Thyroid gland (tissue), 4 donors: ENCODE data around the gene SLC38A3.

Experiments used
- POLR2A ChIP-seq, 2 donors: fragments of 450-650 bp; IDR thresholded peaks; one replicate each; pipeline ENCODE4 v1.6.1; 2017; ENCODE audit warnings: antibody characterized with exemption in 2 of 2, mild to moderate bottlenecking in 2 of 2, moderate library complexity in 1 of 2
- TF ChIP-seq, protein P1 (sequence below), 6 experiments: fragments of 200-600 bp in 3 of 6; fragments of 450-650 bp in 3 of 6; sonication (generic) in 3 of 6; IDR thresholded peaks; one replicate each; pipeline ENCODE4 v1.5.1; 2016 to 2019; ENCODE audit warnings: antibody characterized with exemption in 6 of 6, mild to moderate bottlenecking in 2 of 6, inconsistent platforms in 1 of 6, moderate library complexity in 1 of 6

DNA sequence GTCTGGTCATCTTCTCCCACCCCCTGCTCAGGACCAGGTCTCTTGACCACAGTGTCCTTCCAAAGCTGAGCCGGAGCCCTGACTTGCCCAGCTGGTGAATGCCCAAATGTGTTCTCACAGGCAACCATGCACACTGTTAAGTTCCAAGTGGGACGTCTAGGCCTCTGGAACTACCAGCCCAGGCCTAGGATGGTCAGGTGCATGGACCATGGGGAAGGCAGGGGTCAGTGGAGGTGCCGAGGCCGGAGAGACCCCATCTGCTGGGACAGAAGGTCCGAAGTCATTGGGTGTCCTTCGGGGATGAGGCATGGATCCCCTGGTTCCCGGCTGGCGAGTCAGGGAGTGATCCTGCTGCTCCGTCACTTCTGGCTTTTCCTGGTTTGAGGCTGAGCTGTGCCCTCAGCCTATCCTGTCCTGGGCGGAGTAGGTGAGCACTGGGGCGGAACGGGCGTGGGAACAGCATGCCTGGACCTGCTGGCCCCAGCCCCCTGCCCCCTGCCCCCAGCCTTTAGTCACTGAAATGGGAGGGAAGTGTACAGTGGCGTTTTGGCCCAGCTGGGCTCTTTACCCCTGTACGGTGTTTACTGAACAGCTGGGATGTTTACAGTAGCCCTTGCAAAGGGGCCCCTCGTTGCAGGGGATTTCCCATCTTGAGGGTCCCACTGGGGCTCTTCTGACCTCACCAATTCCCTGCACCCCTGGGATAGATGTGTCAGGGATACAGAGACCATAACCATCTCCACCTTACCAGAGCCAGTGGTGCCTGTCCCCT lies 37.8 kb upstream of the SLC38A3 start:
- TF ChIP-seq, protein P1, sequence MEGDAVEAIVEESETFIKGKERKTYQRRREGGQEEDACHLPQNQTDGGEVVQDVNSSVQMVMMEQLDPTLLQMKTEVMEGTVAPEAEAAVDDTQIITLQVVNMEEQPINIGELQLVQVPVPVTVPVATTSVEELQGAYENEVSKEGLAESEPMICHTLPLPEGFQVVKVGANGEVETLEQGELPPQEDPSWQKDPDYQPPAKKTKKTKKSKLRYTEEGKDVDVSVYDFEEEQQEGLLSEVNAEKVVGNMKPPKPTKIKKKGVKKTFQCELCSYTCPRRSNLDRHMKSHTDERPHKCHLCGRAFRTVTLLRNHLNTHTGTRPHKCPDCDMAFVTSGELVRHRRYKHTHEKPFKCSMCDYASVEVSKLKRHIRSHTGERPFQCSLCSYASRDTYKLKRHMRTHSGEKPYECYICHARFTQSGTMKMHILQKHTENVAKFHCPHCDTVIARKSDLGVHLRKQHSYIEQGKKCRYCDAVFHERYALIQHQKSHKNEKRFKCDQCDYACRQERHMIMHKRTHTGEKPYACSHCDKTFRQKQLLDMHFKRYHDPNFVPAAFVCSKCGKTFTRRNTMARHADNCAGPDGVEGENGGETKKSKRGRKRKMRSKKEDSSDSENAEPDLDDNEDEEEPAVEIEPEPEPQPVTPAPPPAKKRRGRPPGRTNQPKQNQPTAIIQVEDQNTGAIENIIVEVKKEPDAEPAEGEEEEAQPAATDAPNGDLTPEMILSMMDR (IDR thresholded peaks at IDR 0.05), result no peak
- no peak for TF ChIP-seq POLR2A (IDR thresholded peaks at IDR 0.05)
